GM12878 (cell line): ENCODE measurements around the gene LRP1B.

Experiments
- CHD2 ChIP-seq: IDR thresholded peaks from 2 replicates; pipeline ENCODE4 v1.6.1; 2011; ENCODE audit warnings: low read depth, low read length, improper control_type of control experiment, borderline replicate concordance
- MEF2A ChIP-seq: IDR thresholded peaks from 2 replicates; pipeline ENCODE4 v1.6.1; 2011; ENCODE audit warnings: low read depth, mild to moderate bottlenecking, low read length, moderate library complexity; ENCODE audit not compliant: insufficient read depth
- PAX5 ChIP-seq: IDR thresholded peaks from 2 replicates; pipeline ENCODE4 v1.6.1; 2011; ENCODE audit warnings: low read depth, low read length, borderline replicate concordance
- SIN3A ChIP-seq: IDR thresholded peaks from 2 replicates; pipeline ENCODE4 v1.6.1; 2012; ENCODE audit warnings: low read depth, low read length, improper control_type of control experiment

DNA sequence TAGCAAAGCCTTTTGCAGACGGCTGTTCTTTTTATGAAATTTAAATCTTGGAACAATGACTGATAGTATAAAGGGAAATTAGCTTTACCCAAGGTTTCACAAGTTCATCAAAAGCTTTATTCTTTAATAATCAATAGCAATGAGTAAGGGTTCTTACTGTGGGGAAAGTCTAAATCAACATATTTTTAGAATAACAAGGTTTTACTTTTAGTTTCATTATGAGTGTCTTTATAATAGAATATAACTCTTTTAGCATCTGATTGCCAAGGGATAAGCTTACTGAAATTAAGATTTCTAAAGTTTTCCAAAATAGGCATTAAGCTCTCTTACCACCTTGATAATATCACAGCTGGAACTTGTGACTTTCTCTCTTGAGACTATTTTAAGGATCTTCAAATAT is 1489.7 kb downstream of the LRP1B start:
- no peak for TF ChIP-seq PAX5
- TF ChIP-seq MEF2A, result peak; percentile 37; the same call in 1 of the 2 replicates
- no peak for TF ChIP-seq SIN3A
- no peak for TF ChIP-seq CHD2
